ENCODE measurements around the gene RPUSD1.
"Not testable (repeated sequence)": the region's sequence is repeated elsewhere in the genome, so short reads cannot be mapped to it uniquely, and the experiment has no call there.

The RPUSD1 gene, protein sequence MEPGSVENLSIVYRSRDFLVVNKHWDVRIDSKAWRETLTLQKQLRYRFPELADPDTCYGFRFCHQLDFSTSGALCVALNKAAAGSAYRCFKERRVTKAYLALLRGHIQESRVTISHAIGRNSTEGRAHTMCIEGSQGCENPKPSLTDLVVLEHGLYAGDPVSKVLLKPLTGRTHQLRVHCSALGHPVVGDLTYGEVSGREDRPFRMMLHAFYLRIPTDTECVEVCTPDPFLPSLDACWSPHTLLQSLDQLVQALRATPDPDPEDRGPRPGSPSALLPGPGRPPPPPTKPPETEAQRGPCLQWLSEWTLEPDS

DNA sequence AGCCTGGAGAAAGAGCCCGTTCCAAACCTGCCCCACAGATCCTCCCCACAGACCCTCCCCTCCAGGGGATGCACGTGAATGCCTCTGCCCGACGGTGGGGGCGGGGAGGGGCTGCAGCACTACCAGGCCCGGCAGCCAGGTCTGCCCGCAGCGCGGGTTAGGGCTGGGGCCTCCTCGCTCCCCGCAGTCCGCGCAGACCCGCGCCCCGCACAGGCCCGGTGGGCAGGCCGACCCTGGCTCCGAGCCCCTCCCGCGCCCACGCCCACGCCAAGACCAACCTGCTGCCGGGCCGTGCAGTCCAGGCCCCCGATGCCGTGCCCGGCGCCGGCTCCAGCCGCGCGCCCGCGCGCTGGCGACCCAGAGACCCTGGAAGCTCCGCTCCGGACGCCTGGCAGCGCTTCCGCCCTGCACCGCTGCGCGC, at the start of gene RPUSD1:
TSS of gene RPUSD1 (minus strand) at position 404 of the 421 bp plus-strand sequence. CDS start 644 bp downstream, outside the sequence.
- no peak for DNase-seq

DNA sequence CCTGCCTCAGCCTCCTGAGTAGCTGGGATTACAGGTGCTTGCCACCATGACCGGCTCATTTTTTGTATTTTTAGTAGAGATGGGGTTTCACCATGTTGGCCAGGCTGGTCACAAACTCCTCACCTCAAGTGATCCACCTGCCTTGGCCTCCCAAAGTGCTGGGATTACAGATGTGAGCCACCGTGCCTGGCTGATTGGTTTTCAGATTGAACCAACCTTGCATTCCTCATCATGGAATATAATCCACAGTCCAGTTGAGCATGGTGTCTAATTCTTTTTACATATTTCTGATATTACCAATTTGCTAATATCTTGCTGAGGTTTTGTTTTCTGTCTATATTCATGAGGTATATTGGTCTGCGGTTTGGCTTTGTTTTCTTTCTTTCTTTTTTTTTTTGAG, 48.6 kb upstream of the RPUSD1 start:
- DNase-seq, result not testable (repeated sequence)

GRCh38 chr16:836221-836620, 48.0 kb upstream of the RPUSD1 start:
- DNase-seq, result no peak

GRCh38 chr16:835373-835772, 47.2 kb upstream of the RPUSD1 start:
- DNase-seq, result no peak

GRCh38 chr16:833411-833810, 45.2 kb upstream of the RPUSD1 start:
- no peak for DNase-seq

DNA sequence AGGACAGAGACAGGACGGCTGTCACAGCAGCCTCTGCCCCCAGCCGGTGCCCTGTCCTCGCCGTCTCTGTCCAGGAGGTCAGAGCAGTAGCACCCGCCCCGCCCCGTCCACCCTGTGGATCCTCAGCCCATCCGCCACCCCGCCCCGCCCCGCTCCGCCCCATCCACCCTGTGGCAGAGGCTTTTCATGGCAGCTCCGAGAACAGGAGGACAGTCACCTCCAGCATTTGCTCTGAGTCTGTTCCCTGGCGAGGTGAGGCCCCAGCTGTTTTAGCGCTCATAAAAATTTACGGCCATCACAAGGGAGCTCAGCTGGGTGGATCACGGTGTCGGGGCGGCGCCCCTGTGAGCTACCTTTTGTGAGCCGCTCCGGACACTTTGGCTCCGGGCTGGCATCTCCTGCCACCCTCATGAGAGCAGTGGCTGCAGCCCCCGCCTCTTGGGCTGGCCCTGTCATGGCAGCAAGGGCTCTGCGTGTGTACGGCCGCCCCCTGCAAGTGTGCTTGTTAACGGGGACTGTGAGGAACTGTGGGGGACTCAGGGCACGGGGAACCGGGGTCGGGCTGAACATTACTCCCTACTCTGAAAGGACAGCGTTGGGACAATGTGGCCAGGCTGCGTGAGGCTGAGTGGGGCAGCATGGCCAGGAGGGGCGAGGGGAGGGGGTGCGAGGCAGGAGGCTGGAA, 44.6 kb upstream of the RPUSD1 start:
- no peak for DNase-seq

DNA sequence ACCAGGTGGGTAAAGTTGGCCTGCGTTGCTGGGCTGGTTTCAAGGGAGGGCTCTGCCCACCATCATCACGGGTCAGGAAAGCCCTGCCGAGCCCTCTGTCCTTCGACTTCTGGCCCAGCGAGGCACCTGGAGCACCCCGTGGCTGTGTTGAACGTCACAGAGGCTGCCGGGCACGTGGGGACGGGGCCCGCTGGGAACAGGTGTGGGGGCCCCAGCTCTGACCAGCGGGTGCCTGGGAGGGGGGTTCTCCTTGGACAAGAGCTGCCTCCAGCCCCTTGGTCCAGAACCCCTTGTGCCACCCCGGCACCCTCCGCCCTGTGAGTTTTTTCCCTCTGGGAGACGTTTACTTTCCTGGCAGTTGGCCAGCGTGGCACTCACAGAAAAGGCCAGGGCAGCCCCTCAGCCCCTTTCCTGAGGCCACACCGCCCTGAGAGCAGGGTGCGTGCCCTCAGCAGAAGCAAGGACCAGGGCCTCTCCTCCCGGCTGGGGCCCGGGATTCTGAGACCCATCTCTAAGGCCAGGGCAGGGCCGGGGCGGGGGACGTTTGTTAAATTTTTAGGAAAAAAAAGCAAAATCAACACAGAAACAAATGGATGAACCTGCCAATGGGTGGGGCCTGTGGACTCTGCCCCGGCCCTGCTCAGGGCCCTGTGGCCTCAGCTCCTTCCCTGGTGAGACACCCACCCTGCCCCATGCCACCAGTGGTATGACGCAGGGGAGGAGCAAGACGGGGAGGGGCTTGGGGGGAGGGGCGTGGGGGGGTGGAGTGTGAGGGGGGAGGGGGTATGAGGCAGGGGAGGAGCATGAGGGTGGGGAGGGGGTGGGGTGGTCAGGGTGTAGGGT, 43.6 kb upstream of the RPUSD1 start:
- DNase-seq, result no peak

- no peak for DNase-seq
These were observed 42.8 kb upstream of the RPUSD1 start for GRCh38 chr16:830871-831570.

DNA sequence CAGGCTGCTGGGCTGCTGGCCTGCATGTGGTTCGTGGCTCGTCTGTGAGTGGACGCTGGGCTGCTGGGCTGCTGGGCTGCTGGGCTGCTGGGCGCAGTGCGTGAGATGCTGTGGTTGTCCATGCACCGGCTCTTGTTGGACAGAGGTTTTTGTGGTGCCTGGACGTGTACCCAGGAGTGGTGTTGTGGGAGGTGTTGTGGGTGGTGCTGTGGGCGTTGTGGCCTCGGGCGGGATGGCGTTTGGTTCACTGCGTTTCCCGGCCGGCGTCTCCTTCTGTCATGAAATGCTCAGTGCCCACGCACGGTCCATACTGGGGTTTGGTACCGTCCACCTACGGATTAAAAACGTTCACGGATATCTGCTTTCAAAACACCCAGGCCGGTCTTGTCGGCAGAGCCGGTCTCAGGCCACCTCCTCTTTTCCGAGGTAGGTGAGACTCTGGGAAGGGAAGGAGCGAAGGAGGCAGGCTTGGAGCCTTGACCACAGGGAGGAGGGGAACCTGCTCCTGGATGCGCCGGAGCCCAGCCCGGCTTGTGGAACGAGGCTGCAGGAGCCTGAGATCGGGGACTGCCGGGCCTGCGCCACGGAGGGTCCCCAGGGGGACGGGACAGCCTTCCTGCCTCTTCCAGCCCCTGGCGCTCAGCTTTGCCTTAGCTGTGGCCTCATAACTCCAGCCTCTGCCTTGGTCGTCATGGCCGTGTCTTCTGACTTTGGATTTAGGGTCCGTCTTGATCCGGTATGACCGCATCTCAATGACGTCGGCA, 42.1 kb upstream of the RPUSD1 start:
- no peak for DNase-seq

- no peak for DNase-seq
These were observed 40.7 kb upstream of the RPUSD1 start for GRCh38 chr16:828891-829290.

- no peak for DNase-seq
These were observed 39.3 kb upstream of the RPUSD1 start for GRCh38 chr16:827513-827912.

DNA sequence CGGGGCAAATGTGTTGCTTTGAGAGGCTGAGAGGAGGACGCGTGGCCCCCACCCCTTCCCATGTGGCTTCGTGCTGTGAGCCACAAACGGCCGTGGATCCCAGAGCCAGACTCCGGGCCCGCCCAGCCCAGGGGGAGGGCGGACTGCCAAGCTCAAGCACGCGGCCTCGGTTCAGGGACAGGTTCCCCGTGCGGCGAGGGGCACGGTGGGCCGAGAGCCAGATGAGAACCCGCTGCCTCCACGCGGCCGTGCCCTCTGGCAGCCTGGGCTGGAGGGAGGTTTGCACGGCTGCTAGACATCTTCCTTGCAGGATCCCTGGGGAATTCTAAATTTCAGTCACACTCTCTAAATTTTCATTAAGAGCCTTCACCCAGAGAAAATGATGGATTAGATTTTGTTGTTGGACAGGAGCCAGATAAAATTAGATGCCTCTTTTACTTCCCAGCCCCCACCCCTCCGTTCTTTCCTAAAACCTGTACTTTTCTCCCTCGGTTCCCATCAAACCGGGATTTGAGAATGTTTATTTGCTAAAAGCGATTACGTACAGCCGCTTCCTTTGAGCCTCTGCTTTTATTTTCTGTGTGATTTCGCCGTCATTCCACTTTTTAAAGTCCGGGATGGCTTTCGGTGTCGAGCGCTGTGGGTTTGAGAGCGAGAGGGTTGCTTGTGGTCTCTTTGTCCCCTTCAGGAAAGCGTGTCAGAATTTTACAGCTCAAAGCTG, 37.3 kb upstream of the RPUSD1 start:
- no peak for DNase-seq

DNA sequence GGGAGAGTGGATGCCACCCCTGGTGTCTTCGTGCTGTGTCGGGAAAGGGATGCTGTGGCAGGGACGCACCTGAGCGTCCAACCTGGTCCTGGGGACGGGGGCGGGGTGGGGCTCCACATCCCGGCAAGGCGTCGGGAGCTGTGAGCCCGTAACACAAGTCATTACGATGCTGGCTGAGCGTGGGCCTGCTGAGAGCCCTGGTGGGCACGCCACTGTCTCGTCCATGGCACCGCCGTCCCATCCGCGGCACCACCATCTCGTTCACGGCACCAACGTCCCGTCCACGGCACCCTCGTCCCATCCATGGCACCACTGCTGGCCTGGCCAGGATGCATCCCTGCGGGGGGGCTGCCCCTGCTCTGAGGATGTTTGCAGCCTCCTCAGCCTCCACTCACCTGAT, 36.4 kb upstream of the RPUSD1 start:
- no peak for DNase-seq

- no peak for DNase-seq
These were observed 36.0 kb upstream of the RPUSD1 start for GRCh38 chr16:824194-824593.

- no peak for DNase-seq
These were observed 34.7 kb upstream of the RPUSD1 start for GRCh38 chr16:822909-823297.

GRCh38 chr16:822174-822908, 34.2 kb upstream of the RPUSD1 start:
- DNase-seq, result no peak

GRCh38 chr16:821751-822150, 33.6 kb upstream of the RPUSD1 start:
- DNase-seq, result no peak

GRCh38 chr16:820748-821147, 32.6 kb upstream of the RPUSD1 start:
- no peak for DNase-seq

DNA sequence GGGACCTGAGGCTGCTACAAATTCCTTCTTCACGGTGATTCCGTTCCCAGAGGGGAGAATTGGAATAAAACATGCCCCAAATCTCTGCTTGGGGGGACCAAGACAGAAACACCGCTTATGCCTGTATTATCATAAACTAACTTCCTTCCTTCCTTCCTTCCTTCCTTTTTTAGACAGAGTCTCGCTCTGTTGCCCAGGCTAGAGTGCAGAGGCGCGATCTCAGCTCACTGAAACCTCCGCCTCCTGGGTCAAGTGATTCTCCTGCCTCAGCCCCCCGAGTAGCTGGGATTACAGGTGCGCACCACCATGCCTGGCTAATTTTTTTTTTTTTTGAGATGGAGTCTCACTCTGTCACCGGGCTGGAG, 31.8 kb upstream of the RPUSD1 start:
- DNase-seq, result not testable (repeated sequence)

- peak; percentile 22 for DNase-seq
These were observed 31.3 kb upstream of the RPUSD1 start for GRCh38 chr16:819336-820043.
